Neural crest cell (in vitro differentiated cells): Measurements from ENCODE around the gene OR2C3. TPM values are rescaled to one million over a fixed set of nuclear protein-coding genes. Genes with fewer than 3 reads are reported as not detected.

Source experiments
- DNase-seq: peaks from one replicate; pipeline ENCODE4 v3.0.0; 2021; ENCODE audit warnings: low read depth, mixed read lengths, low spot score
- H3K27ac Mint-ChIP-seq: one replicate; pipeline ENCODE4 v1.8.0; 2021; ENCODE audit warnings: mild to moderate bottlenecking, mixed read lengths; ENCODE audit not compliant: unreplicated experiment
- H3K27me3 Mint-ChIP-seq: 2 replicates; pipeline ENCODE4 v1.8.0; 2021; ENCODE audit warnings: low read depth, mild to moderate bottlenecking, mixed read lengths
- H3K36me3 Mint-ChIP-seq: 2 replicates; pipeline ENCODE4 v1.8.0; 2021; ENCODE audit warnings: low read depth, mild to moderate bottlenecking, mixed read lengths
- H3K4me1 Mint-ChIP-seq: 2 replicates; pipeline ENCODE4 v1.8.0; 2021; ENCODE audit warnings: mixed read lengths
- H3K4me3 Mint-ChIP-seq: one replicate; pipeline ENCODE4 v1.8.0; 2021; ENCODE audit warnings: mild to moderate bottlenecking, mixed read lengths
- H3K9me3 Mint-ChIP-seq: 2 replicates; pipeline ENCODE4 v1.8.0; 2021; ENCODE audit warnings: mixed read lengths
- CTCF ChIP-seq: fragments of 200-600 bp; sonication (generic); conservative IDR thresholded peaks from 2 replicates; pipeline ENCODE4 v1.5.0; 2021; ENCODE audit warnings: antibody characterized with exemption, mild to moderate bottlenecking
- long read RNA-seq: library from polyadenylated mRNA; unstranded; transcript quantifications from one replicate; pipeline ENCODE4 v2.0.0, GENCODE V29; 2020
- total RNA-seq: library from RNA; stranded (reverse); gene quantifications from 2 replicates; pipeline ENCODE4 v1.2.1, GENCODE V29; 2021

The OR2C3 gene
- not detected in 2 replicates for total RNA-seq
- long read RNA-seq, result 0 reads

GRCh38 chr1:247536340-247536739 is at the start of gene OR2C3:
Gene OR2C3 (minus strand): TSS chr1:247536440. CDS start chr1:247532511, 3,929 bp downstream.
- no peaks in the 10 kb centered on the region for H3K27me3 Mint-ChIP-seq
- TF ChIP-seq CTCF, result no peak
- no peaks in the 10 kb centered on the region for H3K4me1 Mint-ChIP-seq
- no peak within 1 kb of the TSS for H3K27ac Mint-ChIP-seq
- no peak within 1 kb of the TSS for H3K4me3 Mint-ChIP-seq
- no peaks in the 10 kb centered on the region for H3K36me3 Mint-ChIP-seq
- H3K9me3 Mint-ChIP-seq, result no peaks in the 10 kb centered on the region
- no peak for DNase-seq

GRCh38 chr1:247578946-247579460 is 42.8 kb upstream of the OR2C3 start:
- Mint-ChIP-seq H3K4me3 (no peak overlapping the region), H3K27me3 (peaks cover 12% of the 10 kb centered on the region), H3K36me3 (no peaks in the 10 kb centered on the region), H3K9me3 (peaks cover 7% of the 10 kb centered on the region), H3K4me1 (no peaks in the 10 kb centered on the region), H3K27ac (no peak overlapping the region)
- TF ChIP-seq CTCF, result no peak
- no peak for DNase-seq

GRCh38 chr1:247576514-247576913 is 40.3 kb upstream of the OR2C3 start:
- Mint-ChIP-seq H3K9me3 (peaks cover 7% of the 10 kb centered on the region), H3K36me3 (no peaks in the 10 kb centered on the region), H3K4me3 (no peak overlapping the region), H3K27ac (no peak overlapping the region), H3K27me3 (peaks cover under 1% of the 10 kb centered on the region), H3K4me1 (no peaks in the 10 kb centered on the region)
- no peak for DNase-seq
- peak; percentile 61 for TF ChIP-seq CTCF

- no peak for DNase-seq
- H3K9me3 Mint-ChIP-seq, result peaks cover 13% of the 10 kb centered on the region
- no peak overlapping the region for H3K27ac Mint-ChIP-seq
- TF ChIP-seq CTCF, result no peak
- no peak overlapping the region for H3K4me3 Mint-ChIP-seq
- H3K36me3 Mint-ChIP-seq, result peaks cover 8% of the 10 kb centered on the region
- no peaks in the 10 kb centered on the region for H3K4me1 Mint-ChIP-seq
- no peaks in the 10 kb centered on the region for H3K27me3 Mint-ChIP-seq
Observed at GRCh38 chr1:247574664-247575063, 38.4 kb upstream of the OR2C3 start.

- Mint-ChIP-seq H3K4me3 (no peak overlapping the region), H3K9me3 (peaks cover 13% of the 10 kb centered on the region), H3K27ac (no peak overlapping the region), H3K4me1 (no peaks in the 10 kb centered on the region), H3K27me3 (no peaks in the 10 kb centered on the region), H3K36me3 (peaks cover 8% of the 10 kb centered on the region)
- TF ChIP-seq CTCF, result no peak
- no peak for DNase-seq
Observed at GRCh38 chr1:247574236-247574635, 38.0 kb upstream of the OR2C3 start.
